Stimulated activated CD8-positive, alpha-beta memory T cell treated with anti-CD3 and anti-CD28 coated beads, Interleukin-15, amount 100 ng/mL, for 48 hours (primary cell): ENCODE measurements around the gene DOCK1.

Source experiments
- DNase-seq, 2 donors: peaks; one replicate each; pipeline ENCODE4 v3.0.0-alpha.2; 2020; ENCODE audit warnings: low read depth in 2 of 2

The DOCK1 gene

DNA sequence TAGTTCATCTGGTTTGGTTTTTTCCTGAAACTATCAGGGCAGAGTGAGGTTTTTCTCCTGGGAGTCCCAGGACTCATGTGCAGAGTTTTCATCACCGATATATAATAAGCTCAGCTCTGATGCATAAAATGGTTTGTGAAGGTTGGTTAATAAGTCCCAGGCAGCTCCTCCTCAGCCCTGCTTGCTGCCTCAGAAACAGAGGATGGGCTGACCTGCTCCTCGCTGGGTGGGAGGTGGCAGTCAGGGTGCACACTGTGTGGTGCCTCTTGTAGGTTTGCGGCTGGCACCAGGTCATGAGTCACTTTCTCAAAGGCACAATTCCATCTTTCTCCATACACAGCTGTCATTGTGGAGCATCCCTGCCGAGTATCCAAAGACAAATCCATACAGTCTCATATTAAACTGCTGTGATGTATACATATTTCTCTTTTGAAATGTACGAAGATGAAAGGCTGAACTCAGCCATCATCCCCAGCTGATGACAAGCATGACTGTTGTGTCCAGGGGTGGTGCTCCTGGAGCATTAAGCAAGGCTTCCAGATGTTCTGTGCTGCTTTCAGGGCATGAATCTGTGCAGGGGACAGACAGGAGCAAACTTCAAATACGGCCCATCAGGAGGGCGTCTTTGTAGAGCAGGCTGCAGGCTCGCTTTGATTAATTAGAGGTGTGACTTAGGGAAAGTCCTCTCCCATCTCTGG, 518.1 kb downstream of the DOCK1 start:
- no peak for DNase-seq

DNA sequence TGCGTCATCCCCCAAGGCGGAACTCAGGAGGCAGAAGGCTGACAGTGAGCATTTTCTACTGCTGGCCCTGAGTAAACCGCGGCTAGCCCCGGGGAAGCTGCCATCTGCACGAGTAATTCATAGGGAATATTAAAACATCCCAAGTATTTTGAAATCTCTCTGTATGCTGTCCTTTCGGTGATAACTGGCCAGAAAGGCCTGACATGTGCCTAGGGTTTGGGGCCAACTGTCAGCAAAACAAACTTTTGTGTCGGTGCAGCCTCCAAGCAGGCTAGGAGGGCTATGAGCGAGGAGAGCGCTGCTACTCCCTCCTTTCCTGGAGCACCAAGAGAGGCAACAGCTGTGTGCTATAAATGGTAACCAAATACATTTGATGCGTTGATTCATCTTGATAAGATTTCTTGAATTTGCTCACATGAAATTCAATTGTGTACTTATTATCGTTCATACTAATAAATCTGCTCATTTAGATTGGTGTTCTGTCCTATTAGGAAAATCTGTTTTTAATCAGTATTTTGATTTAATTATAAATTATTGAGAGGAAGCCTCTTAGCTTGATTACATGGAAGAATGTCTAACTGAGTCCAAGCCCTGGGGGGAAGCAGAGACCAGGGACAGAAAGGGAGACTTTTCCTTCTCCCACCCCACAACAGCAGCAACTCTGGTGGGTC, 519.5 kb downstream of the DOCK1 start:
- no peak for DNase-seq

DNA sequence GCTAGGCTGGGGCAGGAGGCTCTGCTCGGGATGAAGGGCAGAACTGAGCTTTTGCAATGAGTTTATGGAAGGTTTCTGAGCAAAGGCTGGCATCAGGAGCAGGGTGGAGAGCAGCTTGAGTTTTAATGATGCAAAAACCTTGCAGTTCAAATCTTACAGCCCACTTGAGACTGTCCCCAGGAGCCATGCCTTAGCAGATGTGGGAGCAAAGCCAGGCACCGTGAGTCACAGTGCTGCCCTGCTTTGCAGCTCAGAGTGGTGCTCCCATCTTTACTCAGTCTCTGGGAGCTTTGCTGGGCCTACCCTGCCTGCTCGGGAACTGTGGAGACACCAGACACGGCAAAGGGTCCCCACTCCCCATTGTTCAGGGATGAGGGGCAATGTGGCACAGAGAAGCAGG, 521.5 kb downstream of the DOCK1 start:
- DNase-seq, result no peak

DNA sequence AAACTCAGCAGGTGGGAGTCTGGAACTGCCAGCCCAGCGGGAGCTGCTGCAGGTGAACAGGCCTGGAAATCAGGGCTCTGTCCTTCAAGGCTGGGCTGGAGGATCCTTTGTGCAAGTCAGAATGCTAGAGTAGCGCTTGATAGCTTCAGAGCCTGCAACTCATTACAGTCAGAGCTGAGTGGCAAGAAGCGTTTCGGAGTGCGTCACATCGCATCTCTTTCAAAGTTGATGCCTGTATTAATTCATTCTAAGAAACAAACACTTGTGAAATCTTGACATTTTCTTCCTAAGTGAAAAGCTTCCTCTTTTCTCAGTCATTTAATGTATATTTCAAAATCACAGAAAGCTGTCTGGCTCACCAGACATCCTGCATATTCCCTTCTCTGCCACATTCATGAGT, 522.7 kb downstream of the DOCK1 start:
- DNase-seq, result no peak

DNA sequence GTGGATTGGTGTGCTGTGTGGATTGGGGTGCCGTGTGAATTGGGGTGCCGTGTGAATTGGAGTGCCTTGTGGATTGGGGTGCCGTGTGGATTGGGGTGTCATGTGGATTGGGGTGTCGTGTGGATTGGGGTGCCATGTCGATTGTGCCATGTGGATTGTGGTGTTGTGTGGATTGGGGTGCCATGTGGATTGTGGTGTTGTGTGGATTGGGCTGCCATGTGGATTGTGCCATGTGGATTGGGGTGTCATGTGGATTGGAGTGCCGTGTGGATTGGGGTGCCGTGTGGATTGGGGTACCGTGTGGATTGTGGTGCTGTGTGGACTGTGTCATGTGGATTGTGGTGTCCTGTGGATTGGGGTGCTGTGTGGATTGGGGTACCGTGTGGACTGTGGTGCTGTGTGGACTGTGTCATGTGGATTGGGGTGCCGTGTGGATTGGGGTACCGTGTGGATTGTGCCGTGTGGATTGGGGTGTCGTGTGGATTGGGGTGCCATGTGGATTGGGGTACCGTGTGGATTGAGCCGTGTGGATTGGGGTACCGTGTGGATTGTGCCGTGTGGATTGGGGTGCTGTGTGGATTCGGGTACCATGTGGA, 523.3 kb downstream of the DOCK1 start:
- no peak for DNase-seq

DNA sequence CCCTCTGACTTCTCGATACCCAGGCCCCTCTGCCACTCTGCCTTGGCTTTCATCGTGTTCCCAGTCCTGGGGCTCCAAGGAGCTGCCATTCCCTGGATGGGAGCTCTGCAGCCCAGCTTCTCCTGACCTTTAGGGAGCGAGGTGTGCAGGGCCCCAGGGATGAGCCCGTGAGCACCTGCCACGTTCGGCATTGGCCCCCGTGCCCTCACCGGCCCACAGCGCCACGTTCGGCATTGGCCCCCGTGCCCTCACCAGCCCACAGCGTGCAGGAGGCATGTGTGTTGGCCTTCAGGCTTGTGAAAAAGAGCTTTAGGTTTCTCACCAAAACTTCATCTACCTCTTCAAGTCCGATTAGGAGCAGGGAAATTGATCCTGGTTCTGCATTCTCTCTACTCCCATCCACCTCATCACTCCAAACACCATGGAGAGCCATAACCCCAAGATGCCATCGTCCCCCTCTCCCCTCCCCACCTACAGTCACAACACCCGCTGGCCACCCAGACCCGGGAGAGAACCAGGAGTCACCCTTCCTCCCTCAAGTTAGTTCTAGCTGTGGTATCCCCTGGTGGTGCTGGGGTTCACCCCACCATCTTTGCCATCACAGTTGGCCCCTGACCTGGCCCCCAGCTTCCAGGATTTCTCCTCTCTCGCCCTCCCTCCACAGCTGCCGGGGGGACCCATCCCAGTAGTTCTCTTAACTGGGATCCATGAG, 524.5 kb downstream of the DOCK1 start:
- no peak for DNase-seq

DNA sequence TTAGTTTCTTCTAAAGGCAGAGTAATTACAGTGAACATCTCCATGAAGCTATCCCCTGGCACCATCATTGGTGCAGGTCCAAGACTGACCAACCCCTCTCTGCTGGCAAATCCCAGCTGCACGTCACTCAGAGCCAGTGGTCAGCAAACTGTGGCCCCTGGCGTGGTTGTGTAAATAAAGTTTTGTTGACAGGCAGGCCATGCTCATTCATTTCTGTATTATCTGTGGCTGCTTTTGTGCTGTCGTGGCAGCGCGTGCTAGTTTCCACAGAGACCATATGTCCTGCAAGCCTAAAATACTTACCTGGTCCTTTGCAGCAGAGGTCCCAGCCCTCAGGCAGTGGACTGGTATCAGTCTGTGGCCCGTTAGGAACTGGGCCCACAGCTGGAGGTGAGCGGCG, 526.3 kb downstream of the DOCK1 start:
- no peak for DNase-seq

DNA sequence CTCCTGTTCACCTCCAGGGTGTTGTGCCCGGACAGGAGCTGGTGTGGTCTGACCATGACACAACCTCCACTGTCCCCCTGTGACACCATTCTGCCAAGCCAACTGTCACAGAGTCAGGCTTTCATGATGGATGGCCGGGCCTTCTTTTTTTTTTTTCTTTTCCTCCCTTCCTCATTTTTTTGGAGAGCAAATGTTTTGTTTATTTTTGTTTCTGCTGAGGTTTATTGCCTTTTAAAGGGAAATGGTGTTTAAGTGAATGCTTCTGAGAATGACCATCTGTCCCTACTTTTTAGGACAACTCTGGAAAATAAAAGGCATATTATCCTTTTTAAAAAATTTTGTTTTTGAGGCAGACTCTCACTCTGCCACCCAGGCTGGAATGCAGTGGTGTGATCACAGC, 528.8 kb downstream of the DOCK1 start:
- no peak for DNase-seq

DNA sequence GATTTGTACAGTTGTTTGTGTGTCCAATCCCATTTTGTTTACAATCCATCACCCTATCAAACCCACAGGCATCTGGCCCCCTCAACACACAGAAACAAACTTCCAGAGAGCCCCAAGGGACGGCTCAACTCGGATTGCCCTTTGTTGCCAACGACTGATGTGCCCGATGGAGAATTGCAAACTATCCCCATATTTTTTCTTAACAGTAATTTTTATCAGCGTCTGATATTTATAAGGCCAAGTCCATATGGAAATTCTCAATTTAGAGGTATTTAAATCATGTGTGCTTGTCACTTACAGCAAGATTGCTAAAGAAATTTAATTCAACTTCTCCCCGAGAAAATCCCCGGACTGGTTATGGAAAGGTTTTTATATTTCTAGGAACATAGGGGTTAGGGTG, 530.0 kb downstream of the DOCK1 start:
- DNase-seq, result no peak

DNA sequence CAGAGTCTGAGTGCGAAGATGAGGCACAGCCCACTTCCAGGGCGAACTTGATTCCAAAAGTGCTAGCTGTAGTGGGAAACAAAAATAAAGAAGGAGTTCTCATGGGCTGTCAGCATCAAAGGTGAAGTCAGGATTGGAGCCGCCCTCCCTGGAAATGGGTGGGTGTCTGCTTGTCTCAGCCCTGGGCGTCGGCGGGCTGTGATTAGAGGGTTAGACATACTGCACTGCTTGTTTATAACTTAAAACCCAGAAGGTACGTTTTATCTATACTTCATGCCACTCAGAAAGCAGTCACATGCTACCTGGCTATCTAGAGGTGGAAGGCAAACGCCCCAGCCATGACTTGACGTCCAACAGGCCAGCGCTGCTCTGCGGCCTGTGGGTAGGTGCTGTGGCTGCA, 535.1 kb downstream of the DOCK1 start:
- no peak for DNase-seq

DNA sequence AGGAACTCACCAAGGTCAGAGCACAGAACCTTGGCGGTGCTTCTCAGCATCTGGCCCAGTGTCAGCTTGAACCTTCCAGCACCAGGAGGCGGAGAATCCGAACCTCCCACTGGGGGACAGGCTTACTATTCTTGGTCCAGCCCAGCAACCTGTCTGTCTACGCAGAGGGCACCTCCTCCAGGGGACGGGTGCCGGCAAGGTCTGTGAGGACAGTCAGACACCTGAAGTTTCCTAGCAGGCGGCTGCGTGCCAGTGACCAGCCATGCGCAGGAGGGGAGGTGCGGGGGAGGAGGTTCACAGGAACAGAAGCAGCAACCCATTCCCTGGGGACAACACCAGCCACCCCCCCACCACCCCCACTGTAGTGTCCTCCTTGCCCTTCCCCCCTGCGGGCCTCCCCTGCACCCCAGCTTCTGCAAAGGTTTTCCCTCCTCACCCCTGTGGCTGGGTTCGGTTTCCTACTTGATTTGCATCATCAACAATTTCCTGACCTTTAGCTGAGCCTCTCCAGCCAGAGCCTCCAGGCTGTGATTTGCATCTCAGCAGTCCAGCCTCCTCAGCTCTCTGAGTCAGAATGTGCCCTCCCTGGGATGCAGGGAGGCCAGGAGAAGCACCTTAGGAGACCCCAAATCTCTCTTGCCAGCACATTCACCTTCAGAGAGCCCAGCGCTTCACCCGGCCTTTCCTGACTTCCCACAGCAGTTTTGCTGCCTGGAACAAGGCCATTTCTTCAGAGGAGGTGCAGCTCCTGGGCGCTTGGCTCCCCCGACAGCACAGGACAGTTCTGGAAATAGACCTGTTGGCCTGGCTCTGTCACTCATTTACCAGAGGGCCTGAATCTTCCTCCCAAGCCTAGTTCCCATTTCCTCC, 536.4 kb downstream of the DOCK1 start:
- DNase-seq, result no peak

DNA sequence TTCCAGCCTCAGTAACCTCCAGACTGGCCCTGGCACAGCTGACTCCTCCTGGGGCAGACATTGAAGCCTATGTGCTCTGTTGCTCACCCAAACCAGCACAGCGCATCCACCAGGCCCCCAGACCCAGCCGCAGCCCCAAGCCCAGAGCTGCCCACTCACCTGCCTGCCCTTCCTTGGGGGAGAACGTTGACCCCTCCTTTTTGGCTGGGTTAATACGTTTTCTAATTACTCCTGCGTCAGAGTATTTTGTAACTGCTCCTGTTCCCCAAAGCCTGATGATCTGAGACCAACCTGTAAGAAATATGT, 536.9 kb downstream of the DOCK1 start:
- DNase-seq, result no peak

DNA sequence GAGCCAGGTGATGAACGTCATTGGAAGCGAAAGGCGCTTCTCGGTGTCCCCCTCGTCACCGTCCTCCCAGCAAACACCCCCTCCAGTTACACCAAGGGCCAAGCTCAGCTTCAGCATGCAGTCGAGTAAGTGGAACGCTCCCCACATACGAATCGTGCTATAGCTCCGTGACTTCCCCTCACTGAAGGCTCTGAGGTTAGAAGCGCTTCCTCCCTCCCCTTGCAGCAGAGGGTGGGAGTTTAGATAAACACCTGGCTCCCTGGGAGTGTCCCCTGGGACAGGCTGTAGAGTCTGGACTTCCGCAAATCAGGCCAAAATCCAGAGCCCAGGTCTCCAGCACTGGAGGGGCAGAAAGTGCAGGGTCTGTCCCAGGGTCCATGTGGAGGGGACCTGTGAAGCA, 538.9 kb downstream of the DOCK1 start:
- DNase-seq, result no peak

DNA sequence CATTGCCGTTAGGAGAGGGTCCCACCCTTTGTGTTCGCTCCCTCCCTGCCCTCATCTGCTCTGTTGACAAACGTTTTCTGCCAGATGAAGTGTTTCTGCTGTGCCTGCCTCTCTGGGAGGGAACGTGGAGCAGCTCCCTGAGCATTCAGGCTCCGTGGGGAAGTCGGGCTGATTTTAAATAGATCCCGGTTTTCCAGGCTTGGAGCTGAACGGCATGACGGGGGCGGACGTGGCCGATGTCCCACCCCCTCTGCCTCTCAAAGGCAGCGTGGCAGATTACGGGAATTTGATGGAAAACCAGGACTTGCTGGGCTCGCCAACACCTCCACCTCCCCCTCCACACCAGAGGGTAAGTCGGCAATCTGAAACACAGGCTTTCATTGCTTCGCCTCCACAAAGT, 542.0 kb downstream of the DOCK1 start:
- DNase-seq, result no peak

DNA sequence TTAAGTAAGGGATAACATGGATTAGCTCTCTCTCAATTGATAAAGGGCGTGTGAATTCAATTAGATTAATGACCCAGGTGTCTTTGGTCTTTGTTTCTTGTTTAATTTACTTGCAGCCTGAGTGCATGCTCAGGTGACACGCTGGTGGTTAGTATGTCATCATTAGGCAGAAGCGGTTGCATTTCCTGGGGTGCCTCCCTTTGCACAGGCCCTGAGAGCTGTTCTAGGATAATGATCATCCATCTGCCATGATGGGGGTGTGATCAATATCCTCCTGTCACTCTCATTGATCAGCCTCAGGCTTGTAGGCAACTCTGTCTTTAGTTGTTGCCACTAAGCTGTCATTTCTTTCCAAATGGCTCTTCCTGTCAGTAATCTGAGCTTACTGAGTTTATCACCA, 544.3 kb downstream of the DOCK1 start:
- DNase-seq, result no peak

DNA sequence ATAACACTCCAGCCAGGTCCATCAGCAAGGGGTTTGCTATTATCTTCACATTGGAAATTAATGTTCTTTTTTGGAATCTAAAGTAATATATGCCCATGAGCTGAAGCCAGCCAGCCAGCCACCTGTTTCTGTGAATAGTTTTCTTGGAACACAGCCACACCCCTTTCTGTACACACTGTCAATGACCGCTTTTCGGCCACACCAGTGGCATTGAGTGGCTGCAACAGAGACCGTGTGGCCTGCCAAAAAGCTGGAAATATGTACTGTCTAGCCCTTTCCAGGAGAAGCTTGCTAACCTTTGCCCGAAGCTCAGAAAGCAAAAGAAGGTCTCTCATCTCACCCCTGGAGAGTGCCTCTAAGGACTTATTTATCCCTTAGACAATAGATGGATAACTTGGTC, 545.4 kb downstream of the DOCK1 start:
- no peak for DNase-seq

DNA sequence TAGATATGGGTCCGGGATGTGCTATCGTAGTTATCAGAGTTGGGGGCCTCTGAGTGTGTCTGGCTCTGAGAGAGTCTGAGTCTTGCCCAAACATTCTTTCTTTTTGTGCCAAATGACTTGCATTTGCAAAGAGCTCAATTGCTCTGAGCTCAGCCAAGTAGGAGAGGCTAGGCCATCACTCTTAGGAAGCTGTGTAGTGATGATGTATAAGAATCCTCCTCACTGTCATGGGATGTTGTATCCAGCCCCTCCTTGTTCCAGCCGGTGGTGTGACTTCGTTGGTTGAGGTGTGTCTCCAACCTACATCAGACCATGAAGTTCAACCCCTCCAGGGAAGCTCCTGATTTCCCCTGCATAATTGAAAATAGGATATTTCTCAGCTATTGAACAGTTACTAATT, 546.4 kb downstream of the DOCK1 start:
- DNase-seq, result no peak

DNA sequence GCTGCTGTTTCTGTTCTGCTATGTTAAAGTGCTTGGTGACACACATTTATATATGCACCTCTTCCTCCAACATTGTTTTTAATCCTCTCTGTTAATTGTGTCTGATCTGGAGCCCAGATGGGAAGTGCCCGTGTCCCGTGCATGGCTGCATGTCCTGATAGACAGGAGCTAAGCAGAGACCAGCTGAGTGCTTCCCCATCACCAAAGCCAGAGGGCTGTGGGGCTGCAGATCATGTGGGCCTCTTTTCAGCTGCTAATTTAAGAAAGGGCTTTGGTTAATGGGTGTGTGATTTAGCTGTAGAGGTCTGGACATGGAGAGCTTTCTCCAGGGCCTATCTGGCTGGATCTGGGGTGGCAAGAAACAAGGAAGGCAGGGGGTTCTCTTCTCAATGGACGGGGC, 547.3 kb downstream of the DOCK1 start:
- DNase-seq, result no peak

DNA sequence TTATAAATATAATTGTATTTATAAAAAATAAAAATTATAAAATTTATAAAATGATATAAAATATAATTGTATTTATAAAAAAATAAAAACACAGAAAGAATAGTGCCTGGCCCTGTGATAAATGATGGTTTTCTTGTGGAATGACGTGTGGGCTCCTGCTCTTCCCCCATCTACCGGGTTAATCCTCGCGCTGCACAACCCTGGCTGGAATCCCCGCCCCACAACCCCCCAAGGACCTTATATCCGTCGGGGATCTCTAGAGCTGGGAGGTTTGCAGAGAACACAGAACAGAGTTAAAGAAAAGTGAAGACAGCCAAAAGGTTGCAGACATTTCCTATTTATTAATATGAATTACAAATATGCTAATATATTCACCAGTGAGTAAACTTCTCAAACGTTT, 548.5 kb downstream of the DOCK1 start:
- DNase-seq, result no peak

DNA sequence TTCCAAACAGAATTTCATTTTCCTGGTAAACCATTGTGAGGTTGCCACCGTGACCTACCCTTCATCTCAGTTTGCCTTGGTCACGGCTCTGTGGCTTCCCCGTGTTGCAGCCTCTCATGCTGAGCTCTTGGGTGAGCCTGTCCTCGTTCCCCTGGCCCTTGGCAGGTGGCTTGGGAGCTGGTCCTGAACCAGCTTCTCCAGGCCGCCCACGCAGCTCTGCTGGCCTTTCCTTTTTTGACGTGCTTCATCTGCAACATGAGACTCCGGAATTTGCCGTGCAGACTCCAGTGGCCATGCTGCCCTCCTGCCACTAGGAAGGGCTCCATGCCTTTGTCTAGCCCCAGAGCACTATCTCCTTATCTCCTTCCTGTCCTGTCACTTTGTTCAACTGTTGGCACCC, 550.9 kb downstream of the DOCK1 start:
- no peak for DNase-seq

DNA sequence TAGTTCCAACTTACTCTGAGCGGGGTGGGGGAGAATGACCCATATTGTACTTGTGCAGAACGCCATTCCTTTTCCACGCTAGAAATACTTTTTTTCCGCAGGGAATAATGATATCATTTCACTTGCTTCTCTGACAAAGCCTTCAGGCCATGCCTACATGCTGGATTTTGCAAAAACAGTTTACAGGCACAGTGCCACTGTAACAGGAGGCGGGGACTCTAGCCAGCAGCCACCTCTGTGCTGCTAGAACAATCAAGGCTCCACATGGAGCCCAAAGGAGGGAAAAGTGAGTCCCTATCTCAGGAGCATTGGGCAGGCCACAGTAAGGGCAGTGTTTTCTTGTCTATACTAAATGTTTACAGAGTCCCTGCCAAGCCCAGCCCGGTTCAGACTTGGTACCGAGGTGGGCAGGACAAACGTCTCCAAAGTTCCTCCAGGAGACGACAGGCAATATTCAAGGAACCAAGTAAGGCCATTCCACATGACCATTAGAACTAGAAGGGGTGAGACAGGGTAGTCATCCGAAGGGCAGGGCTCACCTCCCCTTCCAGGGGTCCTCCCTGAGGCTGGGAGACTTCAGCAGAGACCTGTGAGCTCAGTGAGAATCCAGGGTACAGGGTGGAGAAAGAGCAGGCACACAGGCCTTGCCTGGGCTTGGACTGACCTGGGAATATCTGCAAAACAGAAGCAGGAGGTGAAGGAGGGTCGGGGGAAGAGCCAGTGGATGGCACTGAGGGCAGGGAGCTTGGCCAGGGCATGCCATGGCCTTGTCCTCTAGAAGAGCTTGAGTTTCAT, 553.0 kb downstream of the DOCK1 start:
- DNase-seq, result no peak
